ENCODE results near the gene FABP2. TPM values are rescaled to one million over a fixed set of nuclear protein-coding genes. Genes with fewer than 3 reads are reported as not detected.

Gene FABP2
- total and polyA plus RNA-seq, 2 experiments from 2014 or later: not detected

DNA sequence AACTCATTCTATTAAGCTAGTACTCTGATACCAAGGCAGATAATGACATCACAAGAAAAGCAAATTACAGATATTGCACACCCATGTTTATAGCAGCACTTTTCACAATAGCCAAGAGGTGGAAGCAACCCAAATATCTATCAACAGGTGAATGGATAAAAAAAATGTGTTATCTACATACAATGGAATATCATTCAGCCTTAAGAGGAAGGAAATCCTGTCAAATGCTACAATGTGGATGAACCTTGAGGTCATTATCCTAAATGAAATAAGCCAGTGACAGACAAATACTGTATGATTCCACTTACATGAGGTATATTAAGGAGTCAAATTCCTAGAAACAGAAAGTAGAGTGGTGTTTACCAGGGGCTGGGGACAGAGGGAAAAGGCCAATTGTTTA lies 14.3 kb downstream of the FABP2 start:
- H3K27me3 ChIP-seq (ENCODE audit: insufficient read depth): no peaks in the 10 kb centered on the region
- Mint-ChIP-seq H3K9me3 (no peaks in the 10 kb centered on the region), H3K4me1 (no peaks in the 10 kb centered on the region), H3K4me3 (no peak overlapping the region), H3K27me3 (ENCODE audit: insufficient read depth, low read depth, poor library complexity) (no peaks in the 10 kb centered on the region), H3K36me3 (ENCODE audit: low read depth) (no peaks in the 10 kb centered on the region), H3K27ac (no peak overlapping the region)
- H3K36me3 ChIP-seq (ENCODE audit: insufficient read depth): no peaks in the 10 kb centered on the region
- H3K27ac ChIP-seq (ENCODE audit: low read depth): no peak overlapping the region
- no peak for ATAC-seq
- H3K4me2 ChIP-seq: no peak overlapping the region
- no peaks in the 10 kb centered on the region for H3K4me1 ChIP-seq (ENCODE audit: insufficient read depth)
- TF ChIP-seq ZNF331 (CRISPR knock-in tag; IDR thresholded peaks at IDR 0.05; ENCODE audit: low read depth) (no peak), REST (IDR thresholded peaks at IDR 0.05; ENCODE audit: unreplicated experiment) (no peak), NANOG (IDR thresholded peaks at IDR 0.05; ENCODE audit: borderline replicate concordance) (no peak)
- H4K20me1 ChIP-seq (replicated peaks; ENCODE audit: insufficient read depth): no peaks in the 10 kb centered on the region
- DNase-seq (ENCODE audit: low spot score): no peak
- no peaks in the 10 kb centered on the region for H3K9me2 ChIP-seq (ENCODE audit: insufficient read depth)
- H3K4me3 ChIP-seq: no peak overlapping the region
- no peaks in the 10 kb centered on the region for H3K79me2 ChIP-seq (replicated peaks; ENCODE audit: insufficient read depth)
- no peak overlapping the region for H2AFZ ChIP-seq
- H3F3A ChIP-seq (replicated peaks; ENCODE audit: low read depth): no peaks in the 10 kb centered on the region

- peaks cover 20% of the 10 kb centered on the region for H3K27me3 Mint-ChIP-seq (ENCODE audit: insufficient read depth, low read depth, poor library complexity)
- ATAC-seq: no peak
- H3K27me3 ChIP-seq (ENCODE audit: insufficient read depth): no peaks in the 10 kb centered on the region
- H3K79me2 ChIP-seq (replicated peaks; ENCODE audit: insufficient read depth): peaks cover 5% of the 10 kb centered on the region
- no peak overlapping the region for H2AFZ ChIP-seq
- H3K27ac Mint-ChIP-seq: no peak overlapping the region
- no peaks in the 10 kb centered on the region for H3K9me3 Mint-ChIP-seq
- no peaks in the 10 kb centered on the region for H4K20me1 ChIP-seq (replicated peaks; ENCODE audit: insufficient read depth)
- no peak for DNase-seq (ENCODE audit: low spot score)
- H3K9me2 ChIP-seq (ENCODE audit: insufficient read depth): no peaks in the 10 kb centered on the region
- H3K4me3 ChIP-seq: no peak overlapping the region
- H3K27ac ChIP-seq (ENCODE audit: low read depth): no peak overlapping the region
- H3K4me1 ChIP-seq (ENCODE audit: insufficient read depth): no peaks in the 10 kb centered on the region
- peaks cover 3% of the 10 kb centered on the region for H3K4me1 Mint-ChIP-seq
- H3F3A ChIP-seq (replicated peaks; ENCODE audit: low read depth): no peaks in the 10 kb centered on the region
- H3K36me3 Mint-ChIP-seq (ENCODE audit: low read depth): no peaks in the 10 kb centered on the region; the same call in 2 of the 3 replicates
- no peak overlapping the region for H3K4me3 Mint-ChIP-seq
- no peaks in the 10 kb centered on the region for H3K36me3 ChIP-seq (ENCODE audit: insufficient read depth)
- H3K4me2 ChIP-seq: no peak overlapping the region
- TF ChIP-seq STAT1 (IDR thresholded peaks at IDR 0.05; ENCODE audit: unreplicated experiment) (no peak), ZNF114 (CRISPR knock-in tag; IDR thresholded peaks at IDR 0.05) (no peak), ZNF462 (CRISPR knock-in tag; IDR thresholded peaks at IDR 0.05) (no peak), JUNB (IDR thresholded peaks at IDR 0.05; ENCODE audit: unreplicated experiment) (no peak), EZH2phosphoT487 (IDR thresholded peaks at IDR 0.05; ENCODE audit: unreplicated experiment) (no peak), NANOG (IDR thresholded peaks at IDR 0.05; ENCODE audit: borderline replicate concordance) (no peak)
- TF ChIP-seq, protein P1, sequence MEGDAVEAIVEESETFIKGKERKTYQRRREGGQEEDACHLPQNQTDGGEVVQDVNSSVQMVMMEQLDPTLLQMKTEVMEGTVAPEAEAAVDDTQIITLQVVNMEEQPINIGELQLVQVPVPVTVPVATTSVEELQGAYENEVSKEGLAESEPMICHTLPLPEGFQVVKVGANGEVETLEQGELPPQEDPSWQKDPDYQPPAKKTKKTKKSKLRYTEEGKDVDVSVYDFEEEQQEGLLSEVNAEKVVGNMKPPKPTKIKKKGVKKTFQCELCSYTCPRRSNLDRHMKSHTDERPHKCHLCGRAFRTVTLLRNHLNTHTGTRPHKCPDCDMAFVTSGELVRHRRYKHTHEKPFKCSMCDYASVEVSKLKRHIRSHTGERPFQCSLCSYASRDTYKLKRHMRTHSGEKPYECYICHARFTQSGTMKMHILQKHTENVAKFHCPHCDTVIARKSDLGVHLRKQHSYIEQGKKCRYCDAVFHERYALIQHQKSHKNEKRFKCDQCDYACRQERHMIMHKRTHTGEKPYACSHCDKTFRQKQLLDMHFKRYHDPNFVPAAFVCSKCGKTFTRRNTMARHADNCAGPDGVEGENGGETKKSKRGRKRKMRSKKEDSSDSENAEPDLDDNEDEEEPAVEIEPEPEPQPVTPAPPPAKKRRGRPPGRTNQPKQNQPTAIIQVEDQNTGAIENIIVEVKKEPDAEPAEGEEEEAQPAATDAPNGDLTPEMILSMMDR (conservative IDR thresholded peaks at IDR 0.05; ENCODE audit: low read depth in 2 of 2): no peak
- TF ChIP-seq, protein P2, sequence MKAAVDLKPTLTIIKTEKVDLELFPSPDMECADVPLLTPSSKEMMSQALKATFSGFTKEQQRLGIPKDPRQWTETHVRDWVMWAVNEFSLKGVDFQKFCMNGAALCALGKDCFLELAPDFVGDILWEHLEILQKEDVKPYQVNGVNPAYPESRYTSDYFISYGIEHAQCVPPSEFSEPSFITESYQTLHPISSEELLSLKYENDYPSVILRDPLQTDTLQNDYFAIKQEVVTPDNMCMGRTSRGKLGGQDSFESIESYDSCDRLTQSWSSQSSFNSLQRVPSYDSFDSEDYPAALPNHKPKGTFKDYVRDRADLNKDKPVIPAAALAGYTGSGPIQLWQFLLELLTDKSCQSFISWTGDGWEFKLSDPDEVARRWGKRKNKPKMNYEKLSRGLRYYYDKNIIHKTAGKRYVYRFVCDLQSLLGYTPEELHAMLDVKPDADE (IDR thresholded peaks at IDR 0.05): no peak
Measured at GRCh38 chr4:119304431-119304830, 17.5 kb downstream of the FABP2 start.
